Astrocyte (in vitro differentiated cells and primary cell): ENCODE data around the gene FHIT. TPM values are rescaled to one million over a fixed set of nuclear protein-coding genes. Genes with fewer than 3 reads are reported as not detected.

Experiments used
- DNase-seq: peaks from one replicate; pipeline ENCODE4 v3.0.0-alpha.2; 2010; ENCODE audit warnings: low read depth
- FAIRE-seq: peaks from 2 replicates; lab custom pipeline; 2011; peaks lifted over from hg19 to GRCh38; lab: Jason Lieb, UNC
- H2AFZ ChIP-seq: 2 replicates; pipeline ENCODE4 v1.6.0; 2012; ENCODE audit warnings: low read depth, low read length, inconsistent platforms
- H3K27ac ChIP-seq: 2 replicates; pipeline ENCODE4 v1.5.1; 2011; ENCODE audit warnings: low read depth, low read length, inconsistent platforms
- H3K27me3 ChIP-seq: 2 replicates; pipeline ENCODE4 v1.6.0; 2011; ENCODE audit warnings: low read length, inconsistent platforms; ENCODE audit not compliant: insufficient read depth
- H3K36me3 ChIP-seq: 2 replicates; pipeline ENCODE4 v1.5.1; 2011; ENCODE audit warnings: low read length, inconsistent platforms; ENCODE audit not compliant: insufficient read depth
- H3K4me1 ChIP-seq: 2 replicates; pipeline ENCODE4 v1.5.1; 2011; ENCODE audit warnings: low read length, inconsistent platforms; ENCODE audit not compliant: insufficient read depth
- H3K4me2 ChIP-seq: 2 replicates; pipeline ENCODE4 v1.6.0; 2012; ENCODE audit warnings: low read length, inconsistent platforms
- H3K4me3 ChIP-seq: 2 replicates; pipeline ENCODE4 v1.5.1; 2011; ENCODE audit warnings: low read depth, mild to moderate bottlenecking, low read length, inconsistent platforms; ENCODE audit not compliant: insufficient read depth
- H3K79me2 ChIP-seq: 2 replicates; pipeline ENCODE4 v1.6.0; 2012; ENCODE audit warnings: mild to moderate bottlenecking, low read length, inconsistent platforms; ENCODE audit not compliant: insufficient read depth
- H3K9ac ChIP-seq: 2 replicates; pipeline ENCODE4 v1.6.0; 2012; ENCODE audit warnings: mild to moderate bottlenecking, low read length, inconsistent platforms
- H3K9me3 ChIP-seq: 2 replicates; pipeline ENCODE4 v1.5.1; 2012; ENCODE audit warnings: low read depth, mild to moderate bottlenecking, low read length, inconsistent platforms; ENCODE audit not compliant: insufficient read depth
- H4K20me1 ChIP-seq: 2 replicates; pipeline ENCODE4 v1.6.0; 2012; ENCODE audit warnings: low read length, inconsistent platforms; ENCODE audit not compliant: insufficient read depth
- H3K27ac Mint-ChIP-seq: one replicate; pipeline ENCODE4 v1.8.0; 2021; ENCODE audit warnings: mild to moderate bottlenecking, mixed read lengths; ENCODE audit not compliant: unreplicated experiment
- H3K27me3 Mint-ChIP-seq: one replicate; pipeline ENCODE4 v1.8.0; 2021; ENCODE audit warnings: low read depth, mixed read lengths; ENCODE audit not compliant: unreplicated experiment
- H3K36me3 Mint-ChIP-seq: one replicate; pipeline ENCODE4 v1.8.0; 2021; ENCODE audit warnings: low read depth, mixed read lengths; ENCODE audit not compliant: unreplicated experiment
- H3K4me1 Mint-ChIP-seq: one replicate; pipeline ENCODE4 v1.8.0; 2021; ENCODE audit warnings: low read depth, mixed read lengths; ENCODE audit not compliant: unreplicated experiment
- H3K4me3 Mint-ChIP-seq: one replicate; pipeline ENCODE4 v1.8.0; 2021; ENCODE audit warnings: mild to moderate bottlenecking, moderate library complexity, mixed read lengths; ENCODE audit not compliant: unreplicated experiment
- H3K9me3 Mint-ChIP-seq: one replicate; pipeline ENCODE4 v1.8.0; 2021; ENCODE audit warnings: mild to moderate bottlenecking, mixed read lengths; ENCODE audit not compliant: unreplicated experiment
- EZH2 ChIP-seq: IDR thresholded peaks from 2 replicates; pipeline ENCODE4 v1.6.1; 2012; ENCODE audit warnings: mild to moderate bottlenecking, low read length, inconsistent platforms; ENCODE audit not compliant: insufficient read depth
- total RNA-seq: library from RNA; stranded (reverse); gene quantifications from 2 replicates; pipeline ENCODE4 v1.2.1, GENCODE V29; 2021
- TF ChIP-seq, protein P1 (sequence below): IDR thresholded peaks from 2 replicates; pipeline ENCODE4 v1.5.1; 2011; ENCODE audit warnings: low read depth, mild to moderate bottlenecking, inconsistent platforms, low read length, moderate library complexity; ENCODE audit not compliant: insufficient read depth

FHIT gene
- total RNA-seq, 1 donor from 2014 or later, result 6.7 TPM

- Histone ChIP-seq H3K4me3 (no peak overlapping the region), H3K4me2 (no peak overlapping the region), H3K9ac (no peak overlapping the region), H4K20me1 (no peaks in the 10 kb centered on the region), H2AFZ (no peak overlapping the region), H3K36me3 (no peaks in the 10 kb centered on the region), H3K9me3 (no peaks in the 10 kb centered on the region), H3K79me2 (no peaks in the 10 kb centered on the region), H3K27me3 (no peaks in the 10 kb centered on the region), H3K4me1 (no peaks in the 10 kb centered on the region), H3K27ac (no peak overlapping the region)
- Mint-ChIP-seq H3K9me3 (no peaks in the 10 kb centered on the region), H3K4me3 (no peak overlapping the region), H3K27ac (no peak overlapping the region), H3K36me3 (no peaks in the 10 kb centered on the region), H3K4me1 (no peaks in the 10 kb centered on the region), H3K27me3 (no peaks in the 10 kb centered on the region)
- DNase-seq (no peak), FAIRE-seq (no peak)
- TF ChIP-seq, protein P1, sequence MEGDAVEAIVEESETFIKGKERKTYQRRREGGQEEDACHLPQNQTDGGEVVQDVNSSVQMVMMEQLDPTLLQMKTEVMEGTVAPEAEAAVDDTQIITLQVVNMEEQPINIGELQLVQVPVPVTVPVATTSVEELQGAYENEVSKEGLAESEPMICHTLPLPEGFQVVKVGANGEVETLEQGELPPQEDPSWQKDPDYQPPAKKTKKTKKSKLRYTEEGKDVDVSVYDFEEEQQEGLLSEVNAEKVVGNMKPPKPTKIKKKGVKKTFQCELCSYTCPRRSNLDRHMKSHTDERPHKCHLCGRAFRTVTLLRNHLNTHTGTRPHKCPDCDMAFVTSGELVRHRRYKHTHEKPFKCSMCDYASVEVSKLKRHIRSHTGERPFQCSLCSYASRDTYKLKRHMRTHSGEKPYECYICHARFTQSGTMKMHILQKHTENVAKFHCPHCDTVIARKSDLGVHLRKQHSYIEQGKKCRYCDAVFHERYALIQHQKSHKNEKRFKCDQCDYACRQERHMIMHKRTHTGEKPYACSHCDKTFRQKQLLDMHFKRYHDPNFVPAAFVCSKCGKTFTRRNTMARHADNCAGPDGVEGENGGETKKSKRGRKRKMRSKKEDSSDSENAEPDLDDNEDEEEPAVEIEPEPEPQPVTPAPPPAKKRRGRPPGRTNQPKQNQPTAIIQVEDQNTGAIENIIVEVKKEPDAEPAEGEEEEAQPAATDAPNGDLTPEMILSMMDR, result no peak
- TF ChIP-seq EZH2, result no peak
Observed at GRCh38 chr3:60322298-60322856, 928.9 kb downstream of the FHIT start.

DNA sequence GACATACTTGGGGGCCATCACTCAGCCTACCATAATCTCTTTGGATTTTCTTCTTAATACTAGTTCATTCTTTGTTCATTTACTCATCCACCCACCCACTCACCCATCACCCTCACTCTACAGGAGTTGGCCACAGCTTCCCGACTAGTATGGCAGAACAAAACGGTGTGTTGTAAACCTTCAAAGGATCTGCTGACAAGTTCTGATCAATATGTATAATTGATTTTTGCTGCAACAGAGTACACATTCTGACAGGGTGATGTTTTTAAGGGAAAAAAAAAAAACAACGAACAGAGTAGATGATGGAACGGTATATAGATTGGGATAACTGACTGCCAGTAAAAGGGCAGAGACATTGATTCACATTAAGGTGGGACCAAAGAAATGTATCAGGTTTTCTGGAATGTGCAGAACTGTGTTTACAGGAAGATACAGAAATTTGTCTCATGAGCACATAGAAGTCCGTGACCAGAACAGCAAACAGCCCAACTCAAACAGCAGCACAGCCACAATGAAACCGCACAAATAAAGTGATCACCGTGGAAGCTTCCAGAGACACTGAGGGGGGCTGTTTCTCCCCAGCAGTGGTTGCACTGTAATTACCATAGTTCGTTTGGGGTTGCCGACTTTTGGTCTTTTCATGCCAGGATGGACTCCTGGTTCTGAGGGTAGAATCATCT lies 931.9 kb downstream of the FHIT start:
- Mint-ChIP-seq H3K4me3 (no peak overlapping the region), H3K9me3 (no peaks in the 10 kb centered on the region), H3K4me1 (no peaks in the 10 kb centered on the region), H3K36me3 (no peaks in the 10 kb centered on the region), H3K27ac (no peak overlapping the region), H3K27me3 (no peaks in the 10 kb centered on the region)
- H3K27ac ChIP-seq, result no peak overlapping the region
- no peaks in the 10 kb centered on the region for H3K79me2 ChIP-seq
- no peak for DNase-seq
- FAIRE-seq, result no peak
- no peak overlapping the region for H2AFZ ChIP-seq
- no peaks in the 10 kb centered on the region for H3K27me3 ChIP-seq
- no peaks in the 10 kb centered on the region for H4K20me1 ChIP-seq
- H3K4me1 ChIP-seq, result no peaks in the 10 kb centered on the region
- no peak overlapping the region for H3K4me3 ChIP-seq
- TF ChIP-seq, protein P1, result no peak
- TF ChIP-seq EZH2, result no peak
- H3K4me2 ChIP-seq, result no peak overlapping the region
- no peak overlapping the region for H3K9ac ChIP-seq
- H3K9me3 ChIP-seq, result no peaks in the 10 kb centered on the region
- no peaks in the 10 kb centered on the region for H3K36me3 ChIP-seq
